GM10266 (cell line): ENCODE data around the gene OR2A2.

Experiments
- DNase-seq: peaks from one replicate; pipeline ENCODE4 v3.0.0; 2012; ENCODE audit errors: extremely low spot score
- TF ChIP-seq, protein P1 (sequence below): IDR thresholded peaks from 2 replicates; pipeline ENCODE4 v1.5.1; 2012; ENCODE audit warnings: mild to moderate bottlenecking, low read depth; ENCODE audit not compliant: control insufficient read depth, insufficient read depth; ENCODE audit errors: missing control alignments

Gene OR2A2

DNA sequence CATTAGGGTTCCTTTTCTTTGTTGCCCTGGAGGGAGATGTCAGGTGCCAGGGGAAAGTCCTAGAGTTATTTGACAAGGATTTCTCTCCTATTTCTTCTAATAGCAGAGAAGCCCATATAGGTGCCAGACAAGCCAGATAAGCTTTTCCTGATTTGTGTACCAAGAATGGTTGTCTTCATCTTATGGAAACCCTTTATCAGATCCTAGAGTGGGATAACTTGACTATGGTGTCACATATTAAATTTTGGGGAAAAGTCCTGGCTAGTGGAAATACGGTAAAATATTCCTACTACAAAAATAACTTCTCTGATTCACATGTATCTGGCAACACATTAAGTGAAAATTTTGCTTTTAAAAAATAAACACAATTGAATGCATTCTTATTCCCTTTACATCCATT is 22.2 kb upstream of the OR2A2 start:
- DNase-seq, result no peak
- TF ChIP-seq, protein P1, sequence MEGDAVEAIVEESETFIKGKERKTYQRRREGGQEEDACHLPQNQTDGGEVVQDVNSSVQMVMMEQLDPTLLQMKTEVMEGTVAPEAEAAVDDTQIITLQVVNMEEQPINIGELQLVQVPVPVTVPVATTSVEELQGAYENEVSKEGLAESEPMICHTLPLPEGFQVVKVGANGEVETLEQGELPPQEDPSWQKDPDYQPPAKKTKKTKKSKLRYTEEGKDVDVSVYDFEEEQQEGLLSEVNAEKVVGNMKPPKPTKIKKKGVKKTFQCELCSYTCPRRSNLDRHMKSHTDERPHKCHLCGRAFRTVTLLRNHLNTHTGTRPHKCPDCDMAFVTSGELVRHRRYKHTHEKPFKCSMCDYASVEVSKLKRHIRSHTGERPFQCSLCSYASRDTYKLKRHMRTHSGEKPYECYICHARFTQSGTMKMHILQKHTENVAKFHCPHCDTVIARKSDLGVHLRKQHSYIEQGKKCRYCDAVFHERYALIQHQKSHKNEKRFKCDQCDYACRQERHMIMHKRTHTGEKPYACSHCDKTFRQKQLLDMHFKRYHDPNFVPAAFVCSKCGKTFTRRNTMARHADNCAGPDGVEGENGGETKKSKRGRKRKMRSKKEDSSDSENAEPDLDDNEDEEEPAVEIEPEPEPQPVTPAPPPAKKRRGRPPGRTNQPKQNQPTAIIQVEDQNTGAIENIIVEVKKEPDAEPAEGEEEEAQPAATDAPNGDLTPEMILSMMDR, result no peak

DNA sequence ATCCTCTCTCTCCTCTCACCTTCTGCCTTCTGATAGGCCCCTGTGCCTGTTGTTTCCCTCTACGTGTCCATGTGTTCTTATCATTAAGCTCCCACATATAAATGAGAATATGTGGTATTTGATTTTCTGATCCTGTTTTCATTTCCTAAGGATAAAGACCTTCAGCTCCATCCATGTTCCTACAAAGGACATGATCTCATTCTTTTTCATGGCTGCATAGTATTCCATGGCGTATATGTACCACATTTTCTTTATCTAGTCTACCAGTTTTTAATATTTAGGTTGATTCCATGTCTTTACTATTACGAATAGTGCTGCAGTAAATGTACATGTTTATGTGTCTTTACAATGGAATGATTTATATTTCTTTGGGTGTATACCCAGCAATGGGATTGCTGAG is 18.7 kb upstream of the OR2A2 start:
- TF ChIP-seq, protein P1, result no peak
- DNase-seq, result no peak

DNA sequence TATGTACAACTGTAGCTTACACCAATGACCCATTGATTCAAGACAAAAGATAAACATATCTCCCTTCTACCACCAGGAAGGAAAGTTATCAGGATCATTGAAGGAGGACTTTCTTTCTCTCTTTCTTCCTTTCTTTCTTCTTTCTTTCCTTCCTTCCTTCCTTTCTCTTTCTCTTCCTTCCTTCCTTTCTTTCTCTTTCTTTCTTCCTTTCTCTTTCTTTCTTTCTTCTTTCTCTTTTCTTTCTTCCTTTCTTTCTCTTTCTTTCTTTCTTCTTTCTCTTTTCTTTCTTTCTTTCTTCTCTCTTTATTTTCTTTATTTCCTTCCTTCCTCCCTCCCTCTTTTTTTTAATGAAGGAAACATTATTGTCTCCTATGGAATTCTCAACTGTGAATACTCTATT is 10.6 kb upstream of the OR2A2 start:
- TF ChIP-seq, protein P1, result no peak
- DNase-seq, result no peak

DNA sequence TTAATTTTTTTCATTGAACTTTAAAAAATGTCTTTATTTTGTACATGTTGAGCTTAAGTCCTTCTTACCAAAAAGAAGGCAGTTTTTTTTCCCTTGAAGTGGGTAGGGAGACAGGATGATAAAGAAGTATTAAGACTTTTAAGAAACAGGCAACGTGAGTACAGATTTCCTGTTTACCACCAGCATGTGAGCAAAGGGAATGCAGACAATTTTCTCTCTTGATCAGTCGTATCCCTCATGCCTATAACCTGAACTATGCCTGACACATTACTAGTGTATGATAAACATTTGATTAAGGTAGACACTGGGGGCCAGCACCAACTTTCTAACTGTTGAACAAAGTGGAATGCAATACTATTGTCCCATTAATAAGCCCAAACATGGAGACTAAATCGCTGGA is 8.8 kb upstream of the OR2A2 start:
- no peak for DNase-seq
- TF ChIP-seq, protein P1, result no peak

DNA sequence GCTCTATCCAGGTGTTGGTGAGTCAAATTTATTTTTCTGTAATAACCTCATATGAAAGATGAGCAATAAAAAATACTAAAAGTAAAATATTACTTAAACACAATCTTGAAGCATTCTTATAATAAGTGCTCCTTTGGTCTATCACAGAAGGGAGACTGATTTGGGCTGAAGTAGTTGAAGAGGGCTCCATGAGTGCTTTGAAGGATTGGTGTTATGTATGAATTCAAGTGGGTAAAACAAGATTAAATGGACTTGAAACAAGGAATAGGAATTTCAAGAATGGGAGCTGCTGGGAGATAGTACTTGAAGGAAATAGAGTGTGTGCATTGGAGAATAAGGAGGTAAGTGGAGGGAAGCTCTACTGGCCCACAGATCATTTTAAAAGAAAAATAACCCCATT is 7.3 kb upstream of the OR2A2 start:
- no peak for DNase-seq
- TF ChIP-seq, protein P1, result no peak

DNA sequence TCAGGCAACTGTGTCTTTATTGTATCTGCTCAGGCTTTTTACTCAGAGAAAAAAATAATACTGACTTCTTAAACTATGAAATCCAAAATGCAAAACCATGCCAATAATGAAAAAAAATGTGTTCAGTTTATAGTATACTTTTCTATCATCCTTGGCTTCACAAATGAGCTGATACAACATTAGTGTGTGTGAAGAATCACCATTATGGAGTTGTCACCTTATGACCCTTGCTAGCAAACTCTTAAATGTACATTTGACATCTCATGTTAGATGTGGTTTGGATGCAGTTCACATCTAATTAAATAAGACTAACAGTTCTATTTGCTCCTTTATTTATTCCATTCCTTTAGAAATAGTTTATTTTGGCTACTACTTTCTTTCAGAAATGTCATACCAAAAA is 4.2 kb upstream of the OR2A2 start:
- TF ChIP-seq, protein P1, result no peak
- no peak for DNase-seq

DNA sequence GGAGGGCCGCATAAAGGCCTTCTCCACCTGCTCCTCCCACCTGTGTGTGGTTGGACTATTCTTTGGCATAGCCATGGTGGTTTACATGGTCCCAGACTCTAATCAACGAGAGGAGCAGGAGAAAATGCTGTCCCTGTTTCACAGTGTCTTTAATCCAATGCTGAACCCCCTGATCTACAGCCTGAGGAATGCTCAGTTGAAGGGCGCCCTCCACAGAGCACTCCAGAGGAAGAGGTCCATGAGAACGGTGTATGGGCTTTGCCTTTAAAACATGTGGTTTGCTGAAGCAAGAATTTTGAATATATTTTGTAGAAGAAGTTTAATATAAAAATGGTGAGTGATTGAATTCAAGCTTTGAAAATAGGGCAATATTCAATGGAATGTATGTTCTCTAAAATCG is 889 bp downstream of the OR2A2 start:
- TF ChIP-seq, protein P1, result no peak
- DNase-seq, result no peak
